Liver (tissue), 2 donors: Measurements from ENCODE around the gene ZBTB17.

ENCODE experiments used
- JUND ChIP-seq, 2 donors: IDR thresholded peaks; 2 replicates each; pipeline ENCODE4 v1.6.1; 2016; ENCODE audit warnings: antibody characterized with exemption in 2 of 2
- SP1 ChIP-seq: IDR thresholded peaks from 2 replicates; pipeline ENCODE4 v1.6.1; 2018; ENCODE audit warnings: antibody characterized with exemption, mild to moderate bottlenecking
- YY1 ChIP-seq: IDR thresholded peaks from 2 replicates; pipeline ENCODE4 v1.6.1; 2016; ENCODE audit warnings: antibody characterized with exemption, mild to moderate bottlenecking
- TF ChIP-seq, protein P1 (sequence below): IDR thresholded peaks from 2 replicates; pipeline ENCODE4 v1.6.1; 2016; ENCODE audit warnings: antibody characterized with exemption, mild to moderate bottlenecking
- TF ChIP-seq, protein P2 (sequence below): IDR thresholded peaks from 2 replicates; pipeline ENCODE4 v1.6.1; 2016; ENCODE audit warnings: antibody characterized with exemption
- donor health status: healthy.

DNA sequence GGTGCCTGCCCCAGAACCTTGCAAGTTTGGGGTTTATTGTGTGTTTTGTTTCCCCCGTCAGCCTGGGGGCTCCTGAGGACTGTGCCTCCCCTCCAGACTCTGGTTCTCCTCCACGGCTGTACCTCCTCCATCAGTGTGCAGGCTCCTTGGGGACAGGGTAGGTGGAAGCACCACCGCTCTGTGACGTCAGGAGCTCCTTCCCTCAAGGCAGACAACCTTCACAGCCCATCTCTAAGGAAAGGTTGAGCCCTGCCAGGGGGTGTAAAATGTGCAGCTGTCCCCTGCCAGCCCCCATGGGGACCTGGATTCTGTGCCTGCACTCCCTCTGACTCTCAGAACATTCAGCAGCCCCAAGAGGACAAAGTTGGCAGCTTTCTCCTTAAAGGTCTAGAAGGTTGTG is 42.4 kb upstream of the ZBTB17 start:
- TF ChIP-seq JUND (IDR thresholded peaks at IDR 0.05) = no peak
- no peak for TF ChIP-seq SP1
- TF ChIP-seq YY1 = no peak
- TF ChIP-seq, protein P1, sequence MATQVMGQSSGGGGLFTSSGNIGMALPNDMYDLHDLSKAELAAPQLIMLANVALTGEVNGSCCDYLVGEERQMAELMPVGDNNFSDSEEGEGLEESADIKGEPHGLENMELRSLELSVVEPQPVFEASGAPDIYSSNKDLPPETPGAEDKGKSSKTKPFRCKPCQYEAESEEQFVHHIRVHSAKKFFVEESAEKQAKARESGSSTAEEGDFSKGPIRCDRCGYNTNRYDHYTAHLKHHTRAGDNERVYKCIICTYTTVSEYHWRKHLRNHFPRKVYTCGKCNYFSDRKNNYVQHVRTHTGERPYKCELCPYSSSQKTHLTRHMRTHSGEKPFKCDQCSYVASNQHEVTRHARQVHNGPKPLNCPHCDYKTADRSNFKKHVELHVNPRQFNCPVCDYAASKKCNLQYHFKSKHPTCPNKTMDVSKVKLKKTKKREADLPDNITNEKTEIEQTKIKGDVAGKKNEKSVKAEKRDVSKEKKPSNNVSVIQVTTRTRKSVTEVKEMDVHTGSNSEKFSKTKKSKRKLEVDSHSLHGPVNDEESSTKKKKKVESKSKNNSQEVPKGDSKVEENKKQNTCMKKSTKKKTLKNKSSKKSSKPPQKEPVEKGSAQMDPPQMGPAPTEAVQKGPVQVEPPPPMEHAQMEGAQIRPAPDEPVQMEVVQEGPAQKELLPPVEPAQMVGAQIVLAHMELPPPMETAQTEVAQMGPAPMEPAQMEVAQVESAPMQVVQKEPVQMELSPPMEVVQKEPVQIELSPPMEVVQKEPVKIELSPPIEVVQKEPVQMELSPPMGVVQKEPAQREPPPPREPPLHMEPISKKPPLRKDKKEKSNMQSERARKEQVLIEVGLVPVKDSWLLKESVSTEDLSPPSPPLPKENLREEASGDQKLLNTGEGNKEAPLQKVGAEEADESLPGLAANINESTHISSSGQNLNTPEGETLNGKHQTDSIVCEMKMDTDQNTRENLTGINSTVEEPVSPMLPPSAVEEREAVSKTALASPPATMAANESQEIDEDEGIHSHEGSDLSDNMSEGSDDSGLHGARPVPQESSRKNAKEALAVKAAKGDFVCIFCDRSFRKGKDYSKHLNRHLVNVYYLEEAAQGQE = no peak
- TF ChIP-seq, protein P2, sequence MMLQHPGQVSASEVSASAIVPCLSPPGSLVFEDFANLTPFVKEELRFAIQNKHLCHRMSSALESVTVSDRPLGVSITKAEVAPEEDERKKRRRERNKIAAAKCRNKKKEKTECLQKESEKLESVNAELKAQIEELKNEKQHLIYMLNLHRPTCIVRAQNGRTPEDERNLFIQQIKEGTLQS = no peak
